HG02973 (cell line): ENCODE measurements around the gene TOMM7.
"Not testable (repeated sequence)": the region's sequence is repeated elsewhere in the genome, so short reads cannot be mapped to it uniquely, and the experiment has no call there.

Source experiments
- ATAC-seq: cut with Tn5 transposase; IDR thresholded peaks from one replicate; pipeline ENCODE4 v1.9.1; 2021; ENCODE audit warnings: moderate library complexity; ENCODE audit not compliant: unreplicated experiment

TOMM7 gene

DNA sequence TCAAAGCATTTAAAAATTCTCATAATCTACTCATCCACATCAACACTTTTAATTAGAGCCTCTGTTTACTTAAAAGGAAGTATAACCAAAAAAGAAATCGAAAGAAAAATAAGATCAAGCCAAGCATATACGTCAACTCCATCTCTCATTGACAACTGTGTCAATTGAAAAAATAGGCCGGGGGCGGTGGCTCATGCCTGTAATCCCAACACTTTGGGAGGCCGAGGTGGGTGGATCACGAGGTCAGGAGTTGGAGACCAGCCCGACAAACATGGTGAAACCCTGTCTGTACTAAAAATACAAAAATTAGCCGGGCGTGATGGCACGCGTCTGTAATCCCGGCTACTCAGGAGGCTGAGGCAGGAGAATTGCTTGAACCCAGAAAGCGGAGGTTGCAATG, 32.0 kb downstream of the TOMM7 start:
- not testable (repeated sequence) for ATAC-seq

DNA sequence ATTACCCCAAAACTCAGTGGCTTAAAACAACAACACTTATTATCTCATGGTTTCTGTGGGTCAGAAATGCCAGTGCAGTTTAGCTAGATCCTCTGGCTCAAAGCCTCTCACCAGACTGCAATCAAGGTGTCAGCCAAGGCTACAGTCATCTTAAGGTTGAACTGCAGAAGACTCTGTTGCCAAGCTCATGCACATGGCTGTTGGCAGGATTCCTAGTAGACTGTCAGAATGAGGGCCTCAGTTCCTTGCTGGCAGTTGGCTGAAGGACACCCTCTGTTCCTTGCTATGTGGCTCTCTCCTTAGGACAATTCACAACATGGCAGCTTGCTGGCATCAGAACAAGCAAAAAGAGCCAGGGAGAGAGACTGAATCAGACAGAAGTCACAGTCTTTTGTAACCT, 34.7 kb downstream of the TOMM7 start:
- ATAC-seq, result no peak

DNA sequence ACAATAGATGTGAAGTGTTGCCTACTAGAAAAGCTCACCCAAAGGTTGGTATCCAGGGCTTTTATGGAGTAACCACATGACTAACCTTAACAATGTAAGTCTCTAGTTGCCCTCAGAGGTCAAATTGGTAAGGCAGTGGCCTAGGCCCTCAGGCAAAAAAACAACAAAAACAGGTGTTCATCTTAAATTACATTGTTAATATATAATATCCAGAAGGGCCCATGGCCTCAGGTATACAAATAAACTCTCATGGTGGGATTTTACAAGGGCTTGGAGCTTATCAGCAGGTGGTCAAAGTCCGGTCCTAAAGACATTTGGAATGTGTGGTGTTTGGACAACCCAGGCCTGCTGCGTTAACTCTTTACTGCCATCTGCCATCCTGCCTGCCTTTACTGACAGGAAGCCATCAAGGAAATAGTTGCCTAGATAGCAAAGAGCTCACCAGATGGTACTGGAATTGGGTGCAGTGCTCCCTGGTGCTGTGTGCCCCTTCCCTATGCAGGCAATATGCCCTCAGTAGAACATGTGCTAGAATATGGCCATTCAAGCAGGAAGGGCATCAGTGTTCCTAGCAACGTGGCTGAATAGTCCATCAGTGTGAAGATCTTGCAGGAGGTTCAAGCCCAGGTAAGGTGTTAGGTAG, 36.2 kb downstream of the TOMM7 start:
- no peak for ATAC-seq

DNA sequence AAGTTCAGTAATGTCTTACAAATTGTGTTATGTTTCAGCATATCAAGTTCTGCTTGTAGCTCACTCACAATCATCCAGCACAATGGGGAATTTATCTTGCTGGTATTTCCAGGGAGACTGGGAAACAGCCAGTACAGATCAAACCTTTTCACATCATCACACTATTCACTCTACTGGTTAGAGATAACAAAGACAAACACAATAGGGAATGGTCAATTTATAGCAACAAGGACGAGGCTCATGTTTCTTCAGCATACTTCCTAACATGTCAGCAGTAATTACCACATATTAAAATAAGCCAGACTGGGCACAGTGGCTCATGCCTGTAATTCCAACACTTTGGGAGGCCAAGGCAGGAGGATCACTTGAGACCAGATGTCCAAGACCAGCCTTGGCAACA, 38.3 kb downstream of the TOMM7 start:
- ATAC-seq, result no peak

DNA sequence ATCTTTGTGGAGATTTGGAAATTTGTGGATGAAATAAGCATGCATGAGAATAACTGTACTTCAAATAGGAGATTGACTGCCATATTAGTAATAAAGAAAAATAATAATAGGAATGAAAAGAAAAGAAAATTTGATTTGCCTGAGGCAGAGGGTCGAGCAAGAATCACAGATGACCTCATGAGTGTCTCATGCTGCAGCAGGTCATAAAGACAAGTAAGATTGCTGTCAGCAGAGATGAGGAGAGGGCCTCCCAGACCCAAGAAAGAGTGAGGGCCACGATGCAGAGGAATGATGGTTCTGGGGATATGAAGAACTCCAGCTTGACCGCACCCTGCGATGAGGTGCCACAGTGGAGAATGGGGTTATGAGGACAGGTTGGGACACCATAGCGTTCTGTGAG, 39.2 kb downstream of the TOMM7 start:
- ATAC-seq, result no peak

DNA sequence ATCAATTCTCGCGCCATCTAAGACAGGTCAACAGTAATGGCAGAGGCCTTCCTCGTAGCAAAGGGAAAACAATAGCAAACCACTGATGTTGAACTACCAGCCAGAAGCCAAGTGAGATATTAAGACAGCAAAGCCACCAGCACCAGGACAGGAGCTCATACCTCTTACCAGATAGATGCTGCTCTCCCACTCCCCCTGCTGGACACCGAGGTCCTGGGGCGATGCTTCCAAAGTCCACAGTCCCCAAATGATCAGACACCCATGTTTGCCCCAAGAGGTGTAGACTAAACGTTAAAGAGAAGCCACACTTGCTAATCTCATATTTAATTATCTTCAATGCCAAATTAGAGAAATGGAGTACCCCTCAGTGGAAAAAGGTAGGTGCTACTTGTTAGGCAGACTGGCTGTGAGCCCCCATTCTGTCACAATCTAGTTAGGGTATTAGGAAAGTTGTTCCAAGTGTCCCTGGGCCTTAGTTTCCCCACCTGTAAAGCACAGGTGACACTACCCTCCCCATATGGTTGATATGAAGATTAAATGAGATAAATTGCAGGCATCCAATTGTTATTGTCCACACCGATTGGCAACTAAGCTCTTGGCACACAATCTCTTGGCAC, 39.9 kb downstream of the TOMM7 start:
- peak; percentile 88 for ATAC-seq

DNA sequence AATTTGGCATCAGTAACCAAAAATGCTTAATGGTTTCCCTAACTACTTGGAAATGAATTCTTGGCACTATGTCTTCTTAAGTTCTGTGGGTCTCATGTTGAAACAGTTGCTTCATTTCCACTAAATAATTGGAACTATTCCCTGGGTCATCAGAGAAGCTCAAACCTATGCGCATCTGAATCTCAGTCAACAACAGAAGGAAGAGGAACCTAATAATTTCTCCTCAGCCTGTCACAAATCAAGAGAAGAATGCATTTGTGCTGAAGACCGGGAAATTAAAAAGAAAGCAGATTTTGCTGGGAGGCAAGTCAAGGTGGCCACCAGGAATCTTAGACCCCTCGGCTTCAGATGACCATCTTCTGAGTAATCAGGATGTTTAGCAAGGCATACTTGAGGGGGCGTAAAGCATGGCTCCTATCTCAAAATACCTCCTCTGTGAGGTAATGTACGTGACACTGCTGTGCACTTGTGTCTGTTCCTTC, 41.4 kb downstream of the TOMM7 start:
- ATAC-seq, result no peak

DNA sequence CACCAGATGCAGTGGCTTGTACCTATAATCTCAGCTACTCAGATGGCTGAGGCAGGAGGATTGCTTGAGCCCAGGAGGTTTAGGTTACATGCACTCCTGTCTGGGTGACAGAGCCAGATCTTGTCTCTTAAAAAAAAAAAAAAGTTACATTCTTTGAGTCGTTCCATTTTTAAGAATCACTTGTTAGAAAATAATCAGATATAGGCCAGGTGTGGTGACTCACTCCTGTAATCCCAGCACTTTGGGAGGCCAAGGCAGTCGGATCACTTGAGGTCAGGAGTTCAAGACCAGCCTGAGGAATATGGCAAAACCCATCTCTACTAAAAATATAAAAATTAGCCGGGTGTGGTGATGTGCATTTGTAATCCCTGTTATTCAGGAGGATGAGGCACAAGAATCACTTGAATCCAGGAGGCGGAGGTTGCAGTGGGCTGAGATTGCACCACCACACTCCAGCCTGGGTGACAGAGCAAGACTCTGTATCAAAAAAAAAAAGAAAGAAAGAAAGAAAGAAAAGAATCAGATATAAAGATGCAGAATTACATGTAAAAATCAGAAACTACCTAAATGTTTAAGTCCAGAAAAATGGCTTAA, 42.8 kb downstream of the TOMM7 start:
- ATAC-seq, result not testable (repeated sequence)

DNA sequence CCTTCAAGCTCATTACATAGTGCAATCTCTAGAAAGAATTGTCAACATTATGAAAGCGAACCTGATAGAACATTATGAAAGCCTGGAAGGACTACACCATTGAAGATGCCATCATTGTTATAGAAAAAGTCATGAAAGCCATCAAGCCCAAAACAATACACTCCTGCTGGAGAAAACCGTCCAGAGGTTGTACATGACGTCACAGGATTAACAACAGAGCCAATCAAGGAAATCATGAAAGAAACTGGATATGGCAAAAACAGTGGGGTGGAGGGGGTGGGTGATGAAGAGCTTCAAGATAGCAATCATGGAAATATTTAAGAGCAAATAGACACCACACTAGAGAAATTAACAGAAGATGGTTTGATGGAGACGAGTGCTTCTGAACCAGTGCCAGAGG, 45.7 kb downstream of the TOMM7 start:
- ATAC-seq, result no peak

DNA sequence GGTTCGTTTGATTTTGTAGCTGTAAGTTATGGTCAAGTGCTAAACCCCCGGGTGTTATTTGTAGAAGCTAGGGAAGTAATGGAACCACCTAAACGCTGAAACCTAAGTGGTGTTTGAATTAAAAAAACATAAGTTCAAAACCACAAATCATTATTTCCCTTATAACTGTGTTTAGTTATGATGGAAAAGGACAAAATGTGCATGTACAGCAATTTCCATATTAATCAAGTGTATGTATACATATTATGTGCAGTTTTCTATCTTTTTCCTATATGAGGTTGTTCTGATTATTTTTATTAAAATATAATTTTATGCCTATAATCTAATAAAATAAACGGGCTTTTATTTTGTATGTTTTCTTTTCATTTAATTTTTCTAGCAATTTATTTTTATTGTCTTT, 49.8 kb downstream of the TOMM7 start:
- ATAC-seq, result no peak

DNA sequence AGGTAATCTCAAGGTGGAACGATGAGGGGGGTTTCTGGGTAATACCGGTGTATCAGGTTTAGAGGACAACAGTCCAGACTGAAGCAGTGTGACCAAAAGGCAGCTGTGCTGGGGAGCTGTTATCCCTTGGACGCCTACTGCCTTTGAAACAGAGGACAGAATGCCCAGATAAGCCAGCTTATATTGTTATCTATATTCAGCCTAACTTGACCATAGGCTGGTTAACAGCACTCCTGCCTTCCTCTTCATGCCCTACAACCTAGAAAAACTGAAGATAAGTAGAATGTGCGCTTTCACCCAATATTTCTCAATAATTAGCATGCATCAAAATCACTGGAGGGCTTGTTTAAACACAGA, 50.8 kb downstream of the TOMM7 start:
- no peak for ATAC-seq

DNA sequence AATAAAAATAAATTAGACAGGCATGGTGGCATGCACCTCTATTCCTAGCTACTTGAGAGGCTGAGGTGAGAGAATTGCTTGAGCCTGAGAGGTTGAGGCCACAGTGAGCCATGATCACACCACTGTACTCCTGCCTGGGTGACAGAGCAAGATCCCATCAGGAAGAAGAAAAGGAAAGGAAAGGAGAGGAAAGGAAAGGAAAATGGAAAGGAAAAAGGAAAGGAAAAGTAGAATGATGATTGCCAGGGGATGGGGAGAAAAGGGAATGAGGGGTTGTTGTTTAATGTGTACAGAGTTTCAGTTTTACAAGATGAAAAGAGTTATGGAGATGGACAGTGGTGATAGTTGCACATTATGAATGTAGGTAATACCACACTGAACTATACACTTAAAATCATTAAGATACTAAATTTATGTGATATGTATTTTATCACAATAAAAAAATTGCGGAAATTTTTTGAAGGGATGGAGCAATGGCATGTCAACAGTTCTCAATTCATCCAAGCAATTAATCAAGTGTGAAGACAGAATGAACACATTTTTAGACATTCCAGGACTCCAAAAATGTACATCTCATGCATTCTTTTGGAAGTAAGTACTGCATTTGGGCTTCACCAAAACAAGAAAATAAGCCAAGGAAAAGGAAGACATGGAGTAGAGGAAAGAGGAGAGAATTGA, 51.3 kb downstream of the TOMM7 start:
- no peak for ATAC-seq

DNA sequence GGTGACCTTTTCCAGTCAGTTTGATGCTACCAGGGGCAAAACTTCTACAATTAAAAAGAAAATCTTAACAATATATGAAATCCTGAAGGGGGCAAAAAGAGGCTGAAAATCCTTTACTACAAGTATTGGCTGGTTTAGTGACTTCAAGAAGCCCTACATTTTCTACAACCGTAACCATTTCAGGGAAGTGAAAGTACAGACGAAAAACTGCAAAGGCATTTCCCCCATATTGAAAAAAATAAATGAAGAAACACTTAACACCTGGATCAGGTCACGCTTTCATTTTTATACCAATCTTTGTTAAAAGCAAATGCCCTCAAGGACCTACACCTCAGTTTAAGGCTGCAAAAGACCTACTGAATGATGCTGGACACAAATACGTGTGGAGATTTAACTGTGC, 57.0 kb downstream of the TOMM7 start:
- ATAC-seq, result peak; percentile 84
